GM23248 (cell line): Measurements from ENCODE around the gene NXPH4. TPM values are rescaled to one million over a fixed set of nuclear protein-coding genes. Genes with fewer than 3 reads are reported as not detected.

Experiments used
- DNase-seq: peaks from one replicate; pipeline ENCODE4 v3.0.0-alpha.2; 2015
- H2AFZ ChIP-seq: fragments of 200-600 bp; sonication (generic); 2 replicates; pipeline ENCODE4 v1.6.1; 2016; ENCODE audit warnings: antibody characterized with exemption
- H3F3A ChIP-seq: fragments of 200-600 bp; sonication (generic); 2 replicates; pipeline ENCODE4 v1.6.1; 2016; ENCODE audit warnings: mild to moderate bottlenecking, antibody characterized with exemption, mixed run types; ENCODE audit not compliant: insufficient read depth
- H3K27ac ChIP-seq: fragments of 200-600 bp; sonication (generic); 2 replicates; pipeline ENCODE4 v1.5.1; 2016; ENCODE audit warnings: mild to moderate bottlenecking
- H3K27me3 ChIP-seq: fragments of 200-600 bp; sonication (generic); replicated peaks from 2 replicates; pipeline ENCODE4 v1.6.1; 2016; ENCODE audit warnings: mild to moderate bottlenecking; ENCODE audit not compliant: insufficient read depth
- H3K36me3 ChIP-seq: fragments of 200-600 bp; sonication (generic); 2 replicates; pipeline ENCODE4 v1.6.1; 2016; ENCODE audit warnings: low read depth, mild to moderate bottlenecking
- H3K4me1 ChIP-seq: fragments of 200-600 bp; sonication (generic); 2 replicates; pipeline ENCODE4 v1.6.1; 2016; ENCODE audit warnings: mild to moderate bottlenecking; ENCODE audit not compliant: insufficient read depth
- H3K4me2 ChIP-seq: fragments of 200-600 bp; sonication (generic); one replicate; pipeline ENCODE4 v1.6.1; 2016; ENCODE audit warnings: mild to moderate bottlenecking; ENCODE audit not compliant: unreplicated experiment
- H3K4me3 ChIP-seq: fragments of 200-600 bp; sonication (generic); 2 replicates; pipeline ENCODE4 v1.5.1; 2016; ENCODE audit warnings: mild to moderate bottlenecking
- H3K79me2 ChIP-seq: fragments of 200-600 bp; sonication (generic); 2 replicates; pipeline ENCODE4 v1.6.1; 2016; ENCODE audit warnings: mild to moderate bottlenecking; ENCODE audit not compliant: insufficient read depth
- H3K9ac ChIP-seq: fragments of 200-600 bp; sonication (generic); 2 replicates; pipeline ENCODE4 v1.6.1; 2016; ENCODE audit warnings: mild to moderate bottlenecking
- H3K9me2 ChIP-seq: fragments of 200-600 bp; sonication (generic); 2 replicates; pipeline ENCODE4 v1.6.1; 2016; ENCODE audit warnings: mixed run types, mild to moderate bottlenecking, moderate library complexity; ENCODE audit not compliant: insufficient read depth
- H3K9me3 ChIP-seq: fragments of 200-600 bp; sonication (generic); one replicate; pipeline ENCODE4 v1.6.1; 2017; ENCODE audit warnings: low read depth
- H4K20me1 ChIP-seq: fragments of 200-600 bp; sonication (generic); 2 replicates; pipeline ENCODE4 v1.6.0; 2016; ENCODE audit not compliant: insufficient read depth
- EZH2 ChIP-seq: fragments of 200-600 bp; sonication (generic); IDR thresholded peaks from 2 replicates; pipeline ENCODE4 v1.6.1; 2018; ENCODE audit warnings: antibody characterized with exemption, mild to moderate bottlenecking; ENCODE audit not compliant: insufficient read depth, poor library complexity, severe bottlenecking
- EZH2phosphoT487 ChIP-seq: fragments of 200-600 bp; sonication (generic); IDR thresholded peaks from 2 replicates; pipeline ENCODE4 v1.6.1; 2018; ENCODE audit warnings: antibody characterized with exemption, moderate library complexity, mild to moderate bottlenecking, low read depth; ENCODE audit not compliant: insufficient read depth
- WGBS, 2 experiments: methylation state at CpG; one replicate each; pipeline ENCODE4 v1.1.6; 2015 to 2017; ENCODE audit warnings: low lambda C conversion rate in 2 of 2, low coverage in 1 of 2; ENCODE audit errors: missing lambda C conversion rate in 2 of 2; 5-methylcytosine and 5-hydroxymethylcytosine counted together
- in situ Hi-C: fragments of 300-500 bp; cut with MboI; formaldehyde crosslinking; loops from 2 replicates; pipeline ENCODE4 v1.15.0; 2020
- polyA plus RNA-seq: library from polyadenylated mRNA; unstranded; fragments of >200 nt; fragmentation: Nextera tagmentation; extraction: Ambion mirVana; gene quantifications from 2 replicates; pipeline ENCODE4 v1.2.1, GENCODE V29; 2016
- total RNA-seq: library from RNA; depleted of rRNA; stranded (reverse); fragments of >200 nt; shearing (Covaris generic); gene quantifications from 2 replicates; pipeline ENCODE4 v1.2.3, GENCODE V29; 2014

The NXPH4 gene
- total and polyA plus RNA-seq, 2 experiments from 2014 or later: 5.4 to 5.7 TPM

DNA sequence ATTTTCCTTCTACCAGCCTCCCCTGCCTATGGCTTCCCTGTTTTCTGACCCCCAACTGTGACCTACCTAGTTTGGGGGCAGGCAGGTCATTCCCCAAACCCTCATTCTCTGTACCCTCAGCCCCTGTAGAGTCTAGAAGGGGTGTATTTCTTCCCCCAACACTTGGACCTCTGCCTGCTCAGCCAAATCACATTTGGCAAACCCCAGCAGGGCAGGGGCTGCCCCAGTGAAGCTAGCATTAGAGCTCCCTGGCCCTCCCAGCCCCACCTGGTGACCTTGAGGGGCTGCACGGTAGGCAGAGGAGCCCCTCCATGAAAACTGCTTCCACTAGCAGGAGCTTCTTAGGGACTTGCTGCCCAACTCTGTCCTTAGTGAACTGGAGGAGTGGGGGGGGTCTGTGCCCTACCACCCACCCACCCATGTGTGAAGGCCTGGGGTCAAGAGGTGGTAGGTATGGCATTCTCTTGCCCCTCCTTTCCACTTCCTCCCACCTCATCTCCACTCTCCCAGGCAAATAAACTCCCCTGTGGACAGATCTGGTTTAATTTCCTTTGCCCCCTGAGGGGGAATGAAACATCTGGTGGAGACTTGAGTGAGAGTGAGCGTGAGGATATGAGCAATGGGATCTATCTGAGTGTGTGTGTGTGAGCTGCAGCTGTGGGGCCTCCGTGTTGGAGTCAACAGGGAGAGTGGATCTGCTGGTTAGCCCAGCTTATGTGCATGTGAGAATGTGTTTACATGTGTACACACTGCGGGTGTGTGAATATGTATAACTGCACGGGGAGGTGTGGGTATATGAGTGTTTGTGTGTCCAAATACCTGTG is 1.6 kb downstream of the NXPH4 start:
- 65 to 71% methylated on average over 5 of the region's 5 CpGs for WGBS, 2 experiments
- Histone ChIP-seq H4K20me1 (no peaks in the 10 kb centered on the region), H3F3A (peaks cover 32% of the 10 kb centered on the region), H3K9me2 (no peaks in the 10 kb centered on the region), H3K9ac (no peak overlapping the region), H3K27ac (no peak overlapping the region), H3K27me3 (peaks cover 17% of the 10 kb centered on the region), H3K4me3 (no peak overlapping the region), H3K4me1 (peaks cover 5% of the 10 kb centered on the region; the same call in 1 of the 2 replicates), H2AFZ (no peak overlapping the region), H3K36me3 (peaks cover 5% of the 10 kb centered on the region; the same call in 1 of the 2 replicates), H3K4me2 (no peak overlapping the region), H3K9me3 (no peaks in the 10 kb centered on the region), H3K79me2 (no peaks in the 10 kb centered on the region)
- DNase-seq: peak; percentile 64
- TF ChIP-seq EZH2phosphoT487: no peak
- TF ChIP-seq EZH2: no peak
- in situ Hi-C loops: no loop called here

DNA sequence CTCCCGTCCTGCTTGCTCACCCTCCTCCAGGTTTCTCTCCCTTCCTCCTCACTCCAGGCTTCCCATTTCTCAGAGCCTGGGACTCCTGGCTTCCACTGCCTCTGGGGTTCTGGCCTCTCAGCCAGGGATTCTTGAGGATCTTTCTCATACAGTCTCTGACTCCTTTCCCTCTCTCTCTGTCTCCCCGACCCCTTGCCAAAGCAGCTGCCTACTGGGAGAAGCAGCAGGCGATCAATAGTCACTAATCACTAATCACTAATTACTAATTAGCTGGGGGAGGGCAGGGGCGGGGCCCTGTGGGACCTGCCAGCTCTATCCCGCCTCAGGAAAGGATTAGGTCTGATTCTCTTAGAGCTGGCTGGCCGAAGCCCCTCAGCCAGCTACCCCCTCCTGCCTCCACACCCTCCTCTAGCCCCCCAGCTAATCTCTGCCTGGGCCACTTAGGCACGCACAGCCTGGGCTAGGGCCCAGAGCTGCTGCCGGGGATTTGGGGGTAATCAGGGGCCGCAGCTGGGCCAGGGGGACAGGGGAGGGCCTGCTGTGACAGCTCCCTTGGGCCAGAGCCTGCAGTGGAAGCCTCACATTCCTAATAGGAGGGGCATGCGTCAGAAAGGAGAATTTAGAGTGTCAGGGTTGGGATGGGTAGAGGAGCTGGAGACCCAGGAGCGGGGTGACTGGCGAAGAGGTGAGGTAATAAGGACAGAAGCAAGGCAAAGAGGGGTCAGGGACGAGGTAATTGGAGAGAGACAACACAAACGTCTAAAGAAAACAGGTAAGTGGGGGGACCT is 2.8 kb downstream of the NXPH4 start:
- 86 to 89% methylated on average over 13 to 14 of the region's 14 CpGs for whole genome bisulfite sequencing, 2 experiments
- no peak overlapping the region for H3K27ac ChIP-seq
- peaks cover 22% of the 10 kb centered on the region for H3F3A ChIP-seq
- no peaks in the 10 kb centered on the region for H3K79me2 ChIP-seq
- no peak overlapping the region for H3K9ac ChIP-seq
- H2AFZ ChIP-seq: no peak overlapping the region
- no peaks in the 10 kb centered on the region for H4K20me1 ChIP-seq
- H3K4me2 ChIP-seq: no peak overlapping the region
- H3K9me3 ChIP-seq: no peaks in the 10 kb centered on the region
- peaks cover 17% of the 10 kb centered on the region for H3K27me3 ChIP-seq
- no peak for TF ChIP-seq EZH2phosphoT487
- no peak for TF ChIP-seq EZH2
- DNase-seq: no peak
- in situ Hi-C loops: no loop called here
- H3K4me1 ChIP-seq: peaks cover 5% of the 10 kb centered on the region; the same call in 1 of the 2 replicates
- H3K36me3 ChIP-seq: no peaks in the 10 kb centered on the region
- no peaks in the 10 kb centered on the region for H3K9me2 ChIP-seq
- H3K4me3 ChIP-seq: no peak overlapping the region

DNA sequence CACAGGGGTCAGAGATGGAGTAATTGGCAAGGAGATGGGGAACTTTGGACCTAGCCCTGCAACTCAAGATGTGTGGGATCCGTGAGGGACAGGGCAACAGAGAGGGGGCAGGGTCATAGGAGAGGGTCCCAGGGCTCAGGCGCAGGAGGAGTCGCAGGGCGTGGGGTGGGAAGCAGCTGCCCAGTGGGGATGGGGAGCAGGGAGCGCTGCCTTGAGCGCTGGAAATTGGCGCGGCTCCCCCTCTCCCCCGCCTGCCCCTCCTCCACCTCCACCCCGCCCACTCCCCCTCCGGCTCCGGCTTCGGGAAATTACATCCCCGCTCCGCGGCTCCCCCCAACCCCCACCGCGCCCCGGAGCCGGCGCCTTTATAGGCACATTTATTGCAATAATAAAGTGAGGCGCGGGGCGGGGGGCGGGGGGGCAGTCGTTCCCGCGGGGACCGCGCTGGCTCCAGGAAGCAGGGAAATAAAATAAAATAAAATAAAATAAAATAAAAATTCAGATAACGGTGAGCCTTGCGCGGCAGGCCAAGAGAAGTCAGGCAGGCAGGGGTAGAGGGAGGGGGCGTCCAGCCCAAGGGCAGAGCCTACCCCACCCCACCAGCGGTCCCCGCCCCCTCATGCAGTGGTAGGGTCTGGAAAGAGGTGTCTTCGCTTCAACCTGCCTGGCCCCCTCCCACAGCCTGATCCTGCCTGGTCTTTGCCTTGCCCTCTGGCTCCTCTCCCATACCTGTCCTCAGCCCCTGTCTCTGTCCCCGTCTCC is 3.6 kb downstream of the NXPH4 start:
- in situ Hi-C loops: no loop called here
- no peak overlapping the region for H2AFZ ChIP-seq
- no peak overlapping the region for H3K27ac ChIP-seq
- no peak overlapping the region for H3K4me2 ChIP-seq
- no peaks in the 10 kb centered on the region for H3K36me3 ChIP-seq
- H3K4me3 ChIP-seq: no peak overlapping the region
- H3K9me2 ChIP-seq: no peaks in the 10 kb centered on the region
- no peak for DNase-seq
- peaks cover 17% of the 10 kb centered on the region for H3K27me3 ChIP-seq
- 19 to 45% methylated on average over 10 to 38 of the region's 38 CpGs for WGBS, 2 experiments
- no peaks in the 10 kb centered on the region for H3K9me3 ChIP-seq
- H3F3A ChIP-seq: peaks cover 15% of the 10 kb centered on the region
- H3K4me1 ChIP-seq: peaks cover 5% of the 10 kb centered on the region; the same call in 1 of the 2 replicates
- no peak overlapping the region for H3K9ac ChIP-seq
- H4K20me1 ChIP-seq: no peaks in the 10 kb centered on the region
- H3K79me2 ChIP-seq: no peaks in the 10 kb centered on the region
- TF ChIP-seq EZH2 (no peak), EZH2phosphoT487 (no peak)

DNA sequence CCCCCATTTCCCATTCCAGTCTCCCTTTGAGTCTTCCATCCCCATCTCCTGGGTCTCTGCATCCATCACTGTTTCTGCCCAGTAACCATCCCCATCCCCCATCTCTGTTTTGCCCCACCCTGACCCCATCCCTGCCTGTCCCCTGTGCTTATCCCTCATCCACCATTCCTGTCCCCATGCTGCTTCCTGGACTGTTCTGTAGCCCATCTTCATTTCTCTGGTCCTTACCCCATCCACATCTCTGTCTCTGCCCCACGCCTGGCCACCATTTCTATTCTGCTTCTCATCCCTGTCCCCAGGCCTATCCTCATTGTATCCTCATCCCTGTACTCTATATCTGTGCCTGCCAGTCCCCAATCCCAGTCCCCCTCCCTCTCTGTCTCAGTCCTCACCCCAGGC is 4.2 kb downstream of the NXPH4 start:
- Histone ChIP-seq H3F3A (peaks cover 9% of the 10 kb centered on the region; the same call in 1 of the 2 replicates), H2AFZ (no peak overlapping the region), H3K9me3 (no peaks in the 10 kb centered on the region), H3K4me2 (no peak overlapping the region), H3K27me3 (peaks cover 17% of the 10 kb centered on the region), H3K27ac (no peak overlapping the region), H3K4me3 (no peak overlapping the region), H3K9ac (no peak overlapping the region), H3K4me1 (peaks cover 5% of the 10 kb centered on the region; the same call in 1 of the 2 replicates), H3K79me2 (no peaks in the 10 kb centered on the region), H3K9me2 (no peaks in the 10 kb centered on the region), H3K36me3 (no peaks in the 10 kb centered on the region), H4K20me1 (no peaks in the 10 kb centered on the region)
- no peak for DNase-seq
- 62 to 80% methylated on average over 1 of the region's 1 CpG for WGBS, 2 experiments
- in situ Hi-C loops: no loop called here
- TF ChIP-seq EZH2 (no peak), EZH2phosphoT487 (no peak)
